SJSA1 (cell line): ENCODE data around the gene NUDT8. TPM values are rescaled to one million over a fixed set of nuclear protein-coding genes. Genes with fewer than 3 reads are reported as not detected.

Source experiments
- DNase-seq, 2 experiments: peaks; one replicate each; pipeline ENCODE4 v3.0.0-alpha.2; 2015 to 2020; ENCODE audit warnings: low spot score in 2 of 2, low read depth in 1 of 2
- H3K27ac ChIP-seq: fragments of 250-450 bp; sonication (Bioruptor Pico); 2 replicates; pipeline ENCODE4 v1.5.1; 2020; ENCODE audit warnings: mild to moderate bottlenecking, moderate library complexity
- H3K27me3 ChIP-seq: fragments of 250-450 bp; sonication (Bioruptor Pico); replicated peaks from 2 replicates; pipeline ENCODE4 v1.5.1; 2020; ENCODE audit warnings: mild to moderate bottlenecking, moderate library complexity
- H3K36me3 ChIP-seq: fragments of 250-450 bp; sonication (Bioruptor Pico); 2 replicates; pipeline ENCODE4 v1.5.1; 2020; ENCODE audit warnings: mild to moderate bottlenecking
- H3K4me1 ChIP-seq: fragments of 250-450 bp; sonication (Bioruptor Pico); replicated peaks from 2 replicates; pipeline ENCODE4 v1.6.1; 2021; ENCODE audit warnings: mild to moderate bottlenecking
- H3K4me3 ChIP-seq: fragments of 250-450 bp; sonication (Bioruptor Pico); 2 replicates; pipeline ENCODE4 v1.5.1; 2020; ENCODE audit warnings: mild to moderate bottlenecking
- H3K9me3 ChIP-seq: fragments of 250-450 bp; sonication (Bioruptor Pico); replicated peaks from 2 replicates; pipeline ENCODE4 v1.5.1; 2020; ENCODE audit warnings: mild to moderate bottlenecking
- total RNA-seq: library from RNA; depleted of rRNA; stranded (reverse); fragments of >200 nt; shearing (Covaris generic); gene quantifications from 2 replicates; pipeline ENCODE4 v1.2.3, GENCODE V29; 2014

NUDT8 gene
- total RNA-seq, 1 experiment from 2014 or later, result 7.4 TPM

GRCh38 chr11:67652965-67653845 lies 23.5 kb upstream of the NUDT8 start:
- H3K36me3 ChIP-seq, result no peaks in the 10 kb centered on the region
- H3K4me1 ChIP-seq, result peaks cover 9% of the 10 kb centered on the region; the same call in 1 of the 2 replicates
- peaks cover 15% of the 10 kb centered on the region; the same call in 1 of the 2 replicates for H3K27me3 ChIP-seq

GRCh38 chr11:67651976-67652781 lies 22.4 kb upstream of the NUDT8 start:
- peaks cover 9% of the 10 kb centered on the region; the same call in 1 of the 2 replicates for H3K4me1 ChIP-seq
- peaks cover 15% of the 10 kb centered on the region; the same call in 1 of the 2 replicates for H3K27me3 ChIP-seq
- H3K36me3 ChIP-seq, result no peaks in the 10 kb centered on the region
- H3K9me3 ChIP-seq, result 0 out of 2 replicates have a peak, but pooled peaks cover 6% of the 10 kb centered on the region
- no peak overlapping the region for H3K4me3 ChIP-seq
- DNase-seq, result peak in 1 of 2 experiments; percentile 20
- no peak overlapping the region for H3K27ac ChIP-seq

More at GRCh38 chr11:67652965-67653845, 23.5 kb upstream of the NUDT8 start:
- no peak overlapping the region for H3K4me3 ChIP-seq
- H3K9me3 ChIP-seq, result 0 out of 2 replicates have a peak, but pooled peaks cover 6% of the 10 kb centered on the region
- H3K27ac ChIP-seq, result no peak overlapping the region
- DNase-seq, result peak in 1 of 2 experiments; percentile 42

- H3K27me3 ChIP-seq, result peaks cover 15% of the 10 kb centered on the region; the same call in 1 of the 2 replicates
- H3K27ac ChIP-seq, result no peak overlapping the region
- no peaks in the 10 kb centered on the region; the same call in 1 of the 2 replicates for H3K9me3 ChIP-seq
- peaks cover 9% of the 10 kb centered on the region; the same call in 1 of the 2 replicates for H3K4me1 ChIP-seq
- no peak for DNase-seq
- peak overlapping the region; percentile 33 for H3K4me3 ChIP-seq
- no peaks in the 10 kb centered on the region for H3K36me3 ChIP-seq
Observed at GRCh38 chr11:67649634-67650510, 20.1 kb upstream of the NUDT8 start.

- Histone ChIP-seq H3K4me1 (peaks cover 9% of the 10 kb centered on the region; the same call in 1 of the 2 replicates), H3K9me3 (peaks cover 6% of the 10 kb centered on the region), H3K4me3 (no peak overlapping the region), H3K36me3 (no peaks in the 10 kb centered on the region), H3K27ac (no peak overlapping the region), H3K27me3 (peaks cover 8% of the 10 kb centered on the region; the same call in 1 of the 2 replicates)
- DNase-seq, result no peak
Observed at GRCh38 chr11:67648796-67649613, 19.3 kb upstream of the NUDT8 start.

GRCh38 chr11:67648140-67648795 lies 18.5 kb upstream of the NUDT8 start:
- H3K9me3 ChIP-seq, result peaks cover 12% of the 10 kb centered on the region
- no peaks in the 10 kb centered on the region for H3K36me3 ChIP-seq
- no peak overlapping the region for H3K27ac ChIP-seq
- peaks cover 6% of the 10 kb centered on the region; the same call in 1 of the 2 replicates for H3K27me3 ChIP-seq
- no peak overlapping the region for H3K4me3 ChIP-seq
- DNase-seq, result no peak
- peaks cover 9% of the 10 kb centered on the region; the same call in 1 of the 2 replicates for H3K4me1 ChIP-seq

- H3K27me3 ChIP-seq, result peaks cover 4% of the 10 kb centered on the region; the same call in 1 of the 2 replicates
- H3K4me1 ChIP-seq, result peaks cover 9% of the 10 kb centered on the region; the same call in 1 of the 2 replicates
- no peaks in the 10 kb centered on the region for H3K36me3 ChIP-seq
- H3K9me3 ChIP-seq, result peaks cover 16% of the 10 kb centered on the region
- H3K27ac ChIP-seq, result no peak overlapping the region
- DNase-seq, result no peak
- no peak overlapping the region for H3K4me3 ChIP-seq
Observed at GRCh38 chr11:67647471-67647870, 17.7 kb upstream of the NUDT8 start.

GRCh38 chr11:67646535-67647336 lies 17.0 kb upstream of the NUDT8 start:
- no peak overlapping the region for H3K27ac ChIP-seq
- peaks cover 9% of the 10 kb centered on the region; the same call in 1 of the 2 replicates for H3K4me1 ChIP-seq
- H3K4me3 ChIP-seq, result no peak overlapping the region
- no peaks in the 10 kb centered on the region for H3K36me3 ChIP-seq
- DNase-seq, result no peak
- no peaks in the 10 kb centered on the region; the same call in 1 of the 2 replicates for H3K27me3 ChIP-seq
- H3K9me3 ChIP-seq, result peaks cover 18% of the 10 kb centered on the region

- Histone ChIP-seq H3K9me3 (peaks cover 21% of the 10 kb centered on the region), H3K36me3 (no peaks in the 10 kb centered on the region), H3K27ac (no peak overlapping the region), H3K27me3 (peaks cover 1% of the 10 kb centered on the region; the same call in 1 of the 2 replicates), H3K4me3 (no peak overlapping the region), H3K4me1 (peaks cover 9% of the 10 kb centered on the region; the same call in 1 of the 2 replicates)
- peak in 1 of 2 experiments; percentile 56 for DNase-seq
Observed at GRCh38 chr11:67645521-67646461, 16.1 kb upstream of the NUDT8 start.

GRCh38 chr11:67644472-67645418 lies 15.0 kb upstream of the NUDT8 start:
- H3K9me3 ChIP-seq, result peaks cover 25% of the 10 kb centered on the region
- H3K4me3 ChIP-seq, result no peak overlapping the region
- peaks cover under 1% of the 10 kb centered on the region; the same call in 1 of the 2 replicates for H3K4me1 ChIP-seq
- H3K36me3 ChIP-seq, result no peaks in the 10 kb centered on the region
- H3K27ac ChIP-seq, result no peak overlapping the region
- H3K27me3 ChIP-seq, result peaks cover 10% of the 10 kb centered on the region
- peak in 1 of 2 experiments; percentile 56 for DNase-seq
